ENCODE measurements around the gene CAMK2B.

DNA sequence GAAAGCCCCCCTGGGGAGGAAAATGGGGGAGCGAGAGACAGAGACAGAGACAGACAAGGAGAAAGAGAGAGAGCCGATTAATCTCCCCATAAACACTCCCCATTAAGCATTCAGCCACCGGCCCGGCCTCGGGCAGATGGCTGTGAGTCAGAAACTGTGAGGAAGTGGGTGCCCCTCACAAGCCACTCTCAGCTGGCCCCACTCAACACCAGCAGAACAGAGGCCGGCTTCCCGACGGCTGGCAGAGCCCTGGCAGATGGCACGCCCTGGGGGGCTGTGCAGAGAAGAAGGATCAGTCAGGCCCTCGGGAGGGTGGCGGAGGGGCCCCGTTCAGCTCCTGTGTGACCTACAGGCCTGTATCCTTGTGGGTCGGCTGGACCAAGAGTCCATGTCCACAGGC is 41.2 kb downstream of the CAMK2B start:
- no peak for TF ChIP-seq EZH2phosphoT487 (IDR thresholded peaks at IDR 0.05; ENCODE audit: borderline replicate concordance)
- TF ChIP-seq, protein P1, sequence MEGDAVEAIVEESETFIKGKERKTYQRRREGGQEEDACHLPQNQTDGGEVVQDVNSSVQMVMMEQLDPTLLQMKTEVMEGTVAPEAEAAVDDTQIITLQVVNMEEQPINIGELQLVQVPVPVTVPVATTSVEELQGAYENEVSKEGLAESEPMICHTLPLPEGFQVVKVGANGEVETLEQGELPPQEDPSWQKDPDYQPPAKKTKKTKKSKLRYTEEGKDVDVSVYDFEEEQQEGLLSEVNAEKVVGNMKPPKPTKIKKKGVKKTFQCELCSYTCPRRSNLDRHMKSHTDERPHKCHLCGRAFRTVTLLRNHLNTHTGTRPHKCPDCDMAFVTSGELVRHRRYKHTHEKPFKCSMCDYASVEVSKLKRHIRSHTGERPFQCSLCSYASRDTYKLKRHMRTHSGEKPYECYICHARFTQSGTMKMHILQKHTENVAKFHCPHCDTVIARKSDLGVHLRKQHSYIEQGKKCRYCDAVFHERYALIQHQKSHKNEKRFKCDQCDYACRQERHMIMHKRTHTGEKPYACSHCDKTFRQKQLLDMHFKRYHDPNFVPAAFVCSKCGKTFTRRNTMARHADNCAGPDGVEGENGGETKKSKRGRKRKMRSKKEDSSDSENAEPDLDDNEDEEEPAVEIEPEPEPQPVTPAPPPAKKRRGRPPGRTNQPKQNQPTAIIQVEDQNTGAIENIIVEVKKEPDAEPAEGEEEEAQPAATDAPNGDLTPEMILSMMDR (conservative IDR thresholded peaks at IDR 0.05; ENCODE audit: low read length) = no peak

Data from Loucy (cell line).